Fibroblast of skin of left quadriceps (primary cell): ENCODE measurements around the gene ABCA4.

Experiments used
- DNase-seq, 2 experiments: peaks; one replicate each; pipeline ENCODE4 v3.0.0-alpha.2; 2013; ENCODE audit warnings: low read depth in 2 of 2

Gene ABCA4

DNA sequence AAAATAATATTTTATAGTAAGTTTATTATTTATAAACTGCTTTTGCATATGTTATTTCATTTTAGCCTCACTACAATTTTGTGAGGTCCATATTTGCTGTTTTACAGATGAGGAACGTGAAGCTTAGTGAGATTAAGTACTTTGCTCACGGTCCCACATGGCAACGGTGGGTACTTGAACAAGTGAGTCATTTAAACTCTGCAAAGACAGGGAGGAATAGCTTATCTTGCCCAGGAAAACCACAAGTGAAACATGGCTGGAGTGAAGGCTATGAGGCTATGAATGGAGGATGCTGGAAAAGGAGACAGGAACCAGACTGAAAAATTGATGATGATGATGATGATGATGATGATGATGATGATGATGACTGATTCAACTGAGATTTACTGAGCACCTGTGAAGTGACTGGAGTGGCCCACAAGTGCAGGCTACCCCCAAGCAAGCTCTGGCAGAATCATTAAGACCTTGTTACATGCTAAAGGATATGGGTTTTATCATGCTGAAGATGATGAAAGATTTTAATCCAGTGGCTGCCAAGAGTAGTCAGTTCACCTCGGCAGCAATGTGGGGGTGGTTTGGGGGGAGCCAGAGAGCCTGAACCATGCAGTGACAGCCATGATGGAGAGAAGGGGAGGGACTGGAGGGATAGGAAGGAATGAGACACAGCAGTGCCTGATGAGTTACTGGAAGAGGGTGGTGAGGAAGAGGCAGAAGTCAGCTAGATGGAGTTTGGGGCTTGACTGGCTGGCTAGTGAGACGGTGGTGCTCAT lies 1.4 kb upstream of the ABCA4 start:
- DNase-seq: no peak

GRCh38 chr1:94121411-94121821 lies 468 bp upstream of the ABCA4 start:
- no peak for DNase-seq

GRCh38 chr1:94120570-94120901 lies 412 bp downstream of the ABCA4 start:
- DNase-seq: no peak

- DNase-seq: no peak
These were observed 965 bp downstream of the ABCA4 start for GRCh38 chr1:94119796-94120569.

DNA sequence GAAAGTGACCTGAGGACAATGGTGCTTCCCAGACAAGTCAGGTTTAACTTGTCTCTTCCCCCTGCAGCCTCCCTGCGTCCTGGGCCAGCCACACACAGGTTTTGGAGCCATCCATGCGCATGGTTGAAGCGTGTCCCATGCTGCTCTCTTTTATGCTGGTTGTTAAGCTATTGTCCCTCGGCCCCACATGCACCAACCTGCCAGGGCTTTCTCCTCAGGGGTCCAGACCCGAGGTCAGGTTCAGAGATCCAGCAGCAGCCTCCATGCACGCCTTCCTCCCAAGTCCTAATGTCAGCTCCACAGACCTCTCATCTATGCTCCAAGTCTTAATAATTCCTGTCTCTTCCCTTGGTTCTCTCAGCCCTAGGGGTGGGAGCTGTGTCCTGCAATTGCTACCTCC lies 1.6 kb downstream of the ABCA4 start:
- no peak for DNase-seq

DNA sequence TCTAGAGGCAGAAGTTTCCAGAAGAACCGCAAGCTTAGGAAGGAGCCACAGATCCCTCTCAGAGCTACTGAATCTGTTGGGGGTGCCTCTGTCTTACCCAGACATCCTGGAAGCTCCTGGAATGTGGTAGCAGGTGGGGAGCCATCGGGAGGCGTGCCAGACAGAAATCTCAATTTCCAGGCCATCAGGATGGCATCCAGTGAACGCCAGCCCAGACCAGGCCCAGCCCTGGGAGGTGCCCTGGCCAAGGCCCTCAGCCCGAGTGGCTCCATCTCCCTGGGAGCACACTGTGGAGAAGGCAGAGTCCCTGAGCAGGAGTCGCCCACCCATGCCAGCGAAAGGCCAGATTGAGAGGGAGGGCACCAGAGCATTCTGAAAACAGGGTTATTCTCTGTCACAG lies 2.5 kb downstream of the ABCA4 start:
- no peak for DNase-seq

DNA sequence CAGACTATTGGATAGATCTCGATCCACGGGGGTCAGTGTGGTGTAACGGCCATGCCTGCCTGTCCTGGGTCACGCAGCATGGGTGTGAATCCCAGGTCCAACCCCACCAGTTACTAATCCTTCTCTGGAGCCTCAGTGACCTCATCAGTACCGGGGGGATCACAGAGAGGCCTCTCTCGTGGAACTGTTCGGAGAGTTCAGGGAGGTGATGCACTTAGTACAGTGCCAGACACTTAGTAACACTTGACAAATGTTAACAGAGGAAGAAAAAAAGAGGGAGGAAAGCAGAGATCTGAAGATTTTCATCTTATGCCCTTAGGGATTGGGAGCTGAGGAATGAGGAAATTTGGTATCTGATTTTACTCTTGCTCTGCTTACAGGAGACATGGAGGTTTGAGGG lies 2.9 kb downstream of the ABCA4 start:
- no peak for DNase-seq

- DNase-seq: no peak
These were observed 3.6 kb downstream of the ABCA4 start for GRCh38 chr1:94117259-94117851.

DNA sequence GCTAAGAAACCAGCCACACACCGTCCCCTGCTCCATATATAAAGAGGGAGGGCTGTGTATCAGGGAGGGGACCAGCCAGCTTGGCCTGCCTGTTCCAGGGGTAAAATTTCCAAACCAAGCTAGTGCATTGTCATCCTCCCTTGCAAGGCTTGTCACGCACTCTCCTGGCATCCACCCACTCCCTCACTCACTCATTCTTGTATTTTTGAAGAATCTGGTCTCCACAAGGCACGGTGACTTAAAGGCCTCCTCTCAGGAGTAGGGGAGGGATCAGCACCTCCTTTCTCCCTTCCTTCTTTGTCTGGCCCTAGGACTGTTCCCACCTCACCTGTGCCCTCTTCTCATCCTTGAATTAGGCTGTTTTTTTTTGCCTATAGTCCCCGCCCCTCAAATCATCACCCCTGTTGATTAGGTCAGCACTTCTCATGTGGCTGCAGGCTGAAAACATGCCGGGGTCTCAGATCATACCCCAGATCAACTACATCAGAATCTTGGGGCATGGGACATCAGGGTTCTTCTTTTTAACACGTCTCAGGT lies 5.0 kb downstream of the ABCA4 start:
- DNase-seq: no peak

GRCh38 chr1:94115254-94115899 lies 5.6 kb downstream of the ABCA4 start:
- DNase-seq: no peak

DNA sequence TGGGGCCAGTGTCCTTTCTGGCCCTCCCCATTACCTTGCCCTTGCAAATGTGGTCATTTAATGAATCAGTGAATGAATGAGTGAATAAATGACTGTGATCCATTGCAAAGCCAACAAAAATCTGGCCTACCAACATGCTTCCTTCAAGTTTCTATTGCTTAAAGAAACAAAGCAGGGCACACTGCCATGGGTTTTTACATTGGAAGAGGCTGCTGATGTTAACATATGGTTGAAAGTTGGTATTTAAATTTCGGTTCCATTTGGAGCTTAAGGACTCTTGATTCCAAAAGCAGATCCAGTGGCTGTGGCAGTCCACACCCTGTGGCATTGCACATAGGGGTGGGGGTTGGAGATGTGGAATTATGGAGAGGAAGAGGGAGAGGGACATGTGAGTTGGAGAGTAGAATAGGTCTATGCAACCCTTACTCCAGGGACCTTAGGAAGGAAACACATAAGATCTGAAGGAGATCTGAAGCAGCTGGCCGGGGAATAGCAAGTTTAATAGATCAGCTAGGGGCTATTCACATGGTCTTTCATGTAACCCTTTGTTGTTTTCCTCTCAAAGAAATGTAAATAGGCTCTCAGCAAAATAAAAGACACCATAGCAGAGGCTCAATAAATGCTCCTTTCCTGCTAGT lies 7.2 kb downstream of the ABCA4 start:
- no peak for DNase-seq

DNA sequence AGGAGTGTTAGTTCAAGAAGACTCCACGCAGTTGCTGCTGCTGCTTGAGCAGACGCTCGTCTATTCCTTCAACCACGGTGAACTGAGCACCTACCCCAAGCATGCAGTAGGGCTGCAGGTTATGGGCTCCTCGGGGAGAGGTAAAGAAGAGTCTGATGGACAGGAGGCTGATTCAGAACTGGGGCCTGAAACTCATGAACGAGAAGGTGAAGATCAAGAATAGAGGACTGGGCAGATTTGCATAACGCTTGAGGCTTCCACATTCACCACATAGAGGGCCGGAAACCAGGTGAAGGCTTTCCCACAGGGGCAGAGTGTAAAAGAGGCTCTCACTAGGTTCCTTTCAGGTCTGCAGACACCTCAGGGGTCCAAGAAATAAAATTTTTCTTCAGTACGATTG lies 9.1 kb downstream of the ABCA4 start:
- no peak for DNase-seq

GRCh38 chr1:94110946-94111740 lies 9.8 kb downstream of the ABCA4 start:
- DNase-seq: no peak

- DNase-seq: no peak
These were observed 10.8 kb downstream of the ABCA4 start for GRCh38 chr1:94110021-94110761.

- no peak for DNase-seq
These were observed 11.5 kb downstream of the ABCA4 start for GRCh38 chr1:94109478-94109877.

DNA sequence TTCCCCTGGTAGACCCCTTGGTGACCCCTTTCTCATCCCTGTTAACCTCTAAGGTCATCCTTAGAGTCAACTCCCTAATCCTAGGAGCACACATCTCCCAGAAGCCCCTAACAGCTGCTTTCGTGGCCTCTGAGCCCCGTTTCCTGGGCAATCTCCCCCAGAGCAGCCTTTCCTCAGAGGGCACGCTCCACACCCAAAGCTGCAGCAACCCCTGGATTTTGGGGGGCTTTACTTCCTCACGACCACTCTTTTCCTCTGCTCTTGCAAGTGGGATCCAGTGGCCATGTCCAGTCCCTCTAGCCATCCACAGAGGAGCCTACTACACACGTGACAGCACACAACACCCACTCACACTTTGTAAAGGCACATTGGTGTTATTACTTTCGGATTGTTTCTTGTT lies 13.8 kb downstream of the ABCA4 start:
- DNase-seq: no peak

GRCh38 chr1:94106716-94107115 lies 14.2 kb downstream of the ABCA4 start:
- DNase-seq: no peak

DNA sequence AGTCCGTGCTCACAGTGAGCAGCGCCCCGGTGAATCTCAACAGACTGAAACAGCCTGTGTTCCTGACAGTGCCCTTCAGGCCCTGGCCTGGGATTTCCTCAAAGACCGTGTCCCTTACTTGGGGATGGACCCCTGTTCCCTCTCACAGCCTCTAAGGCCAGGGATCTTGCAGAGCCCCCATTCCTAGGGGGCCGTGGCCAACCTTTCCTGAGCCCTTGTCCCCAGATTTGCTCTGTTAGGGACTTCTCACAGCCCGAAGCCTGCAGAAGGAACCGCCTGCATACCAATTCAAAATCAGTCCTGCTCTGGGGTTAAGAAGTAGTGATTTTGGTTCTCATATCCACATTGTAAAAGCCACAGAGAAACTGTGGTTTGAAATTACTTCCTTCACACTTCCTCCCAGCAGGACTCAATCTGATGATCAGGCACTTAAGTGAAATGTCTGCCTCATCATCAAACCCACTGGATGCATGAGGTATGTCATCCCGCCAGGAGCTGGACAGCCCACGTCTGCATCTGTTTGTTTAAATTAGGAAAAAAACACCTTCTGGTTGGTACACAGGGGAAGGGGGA lies 14.9 kb downstream of the ABCA4 start:
- DNase-seq: no peak

DNA sequence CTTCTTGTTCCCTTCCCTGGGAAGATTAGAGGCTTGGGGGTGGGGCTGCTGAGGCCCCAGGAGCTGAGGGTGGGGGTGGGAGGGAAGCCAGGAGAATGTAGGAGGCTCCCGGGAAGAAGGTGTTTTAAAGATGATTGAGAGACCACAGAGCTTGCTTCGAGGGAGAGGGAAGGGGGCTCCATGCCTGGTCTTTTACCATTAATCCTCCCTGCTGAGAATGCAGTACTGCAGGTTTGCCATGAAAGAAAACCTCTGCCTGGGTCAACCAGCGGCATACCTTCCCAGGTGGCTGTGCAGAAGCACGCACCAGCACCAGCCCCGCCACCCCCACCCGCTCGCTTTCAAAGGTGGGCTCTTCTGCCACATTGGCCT lies 15.4 kb downstream of the ABCA4 start:
- no peak for DNase-seq
